Measurements from ENCODE around the gene GAREM1.

- TF ChIP-seq CTCF (IDR thresholded peaks at IDR 0.05) (no peak), POLR2A (IDR thresholded peaks at IDR 0.05) (no peak)
These were observed 153.0 kb downstream of the GAREM1 start for GRCh38 chr18:32317651-32318050.
